Stimulated activated CD8-positive, alpha-beta memory T cell treated with anti-CD3 and anti-CD28 coated beads, Interleukin-12 subunit alpha, Interleukin-12 subunit beta, amount 100 ng/mL, for 24 hours (primary cell): ENCODE measurements around the gene MIOX.

Source experiments
- DNase-seq: peaks from one replicate; pipeline ENCODE4 v3.0.0-alpha.2; 2020; ENCODE audit errors: extremely low read depth

Gene MIOX

GRCh38 chr22:50473855-50474671 lies 12.6 kb upstream of the MIOX start:
- DNase-seq = no peak

- peak; percentile 73 for DNase-seq
Observed at GRCh38 chr22:50474710-50475651, 11.7 kb upstream of the MIOX start, which contains the start of gene SBF1. TSS of gene SBF1 (minus strand) at chr22:50475035. CDS start at chr22:50474840, 195 bp downstream.

GRCh38 chr22:50475652-50476002 lies 11.0 kb upstream of the MIOX start:
- DNase-seq = no peak

GRCh38 chr22:50476868-50477267 lies 9.8 kb upstream of the MIOX start:
- no peak for DNase-seq

GRCh38 chr22:50477923-50478322 lies 8.7 kb upstream of the MIOX start:
- no peak for DNase-seq

GRCh38 chr22:50479721-50480120 lies 6.9 kb upstream of the MIOX start:
- DNase-seq = no peak

GRCh38 chr22:50481045-50481439 lies 5.6 kb upstream of the MIOX start:
- no peak for DNase-seq

GRCh38 chr22:50481440-50482106 lies 5.1 kb upstream of the MIOX start, which contains the start of gene ADM2:
TSS of gene ADM2 (plus strand) at chr22:50481543. CDS start at chr22:50481848, 305 bp downstream.
- peak; percentile 25 for DNase-seq

- no peak for DNase-seq
Observed at GRCh38 chr22:50482107-50483074, 4.3 kb upstream of the MIOX start.

GRCh38 chr22:50483106-50483505 lies 3.6 kb upstream of the MIOX start:
- no peak for DNase-seq

- DNase-seq = no peak
Observed at GRCh38 chr22:50483556-50483955, 3.1 kb upstream of the MIOX start.

- DNase-seq = no peak
Observed at GRCh38 chr22:50483977-50484853, 2.4 kb upstream of the MIOX start.

GRCh38 chr22:50485221-50486131 lies 1.2 kb upstream of the MIOX start:
- no peak for DNase-seq

GRCh38 chr22:50487290-50488005 lies 789 bp downstream of the MIOX start:
- DNase-seq = no peak

GRCh38 chr22:50488006-50488677 lies 1.5 kb downstream of the MIOX start:
- DNase-seq = no peak

GRCh38 chr22:50488886-50489285 lies 2.2 kb downstream of the MIOX start:
- no peak for DNase-seq
